ENCODE results near the gene DCDC1. TPM values are rescaled to one million over a fixed set of nuclear protein-coding genes. Genes with fewer than 3 reads are reported as not detected.
A peak's percentile ranks its signal among the peaks of the same experiment; 100 is the strongest.

DCDC1 gene
- total RNA-seq, 6 donors from 2014 or later, result 0.11 to 25.2 (median 3.3) TPM

GRCh38 chr11:30917266-30917665 lies 452.3 kb downstream of the DCDC1 start:
- Histone ChIP-seq H3K4me1 (peaks cover 0 to 4% (median 0%) of the 10 kb centered on the region in 4 donors), H3K27ac (no peak overlapping the region), H3K4me3 (no peak overlapping the region), H3K9me3 (no peaks in the 10 kb centered on the region), H3K36me3 (no peaks in the 10 kb centered on the region), H3K27me3 (no peaks in the 10 kb centered on the region)
- no peak for DNase-seq
- TF ChIP-seq EP300 (IDR thresholded peaks at IDR 0.05) (no peak), CTCF (IDR thresholded peaks at IDR 0.05) (no peak), POLR2AphosphoS5 (IDR thresholded peaks at IDR 0.05) (no peak), POLR2A (IDR thresholded peaks at IDR 0.05) (no peak)
- ATAC-seq (ENCODE audit: low FRiP score in 2 of 2), result no peak
- 86% methylated on average over 2 of the region's 2 CpGs for WGBS, 2 donors

GRCh38 chr11:30916764-30917163 lies 452.8 kb downstream of the DCDC1 start:
- Histone ChIP-seq H3K27ac (no peak overlapping the region), H3K4me3 (no peak overlapping the region), H3K9me3 (no peaks in the 10 kb centered on the region), H3K4me1 (peaks cover 0 to 4% (median 0%) of the 10 kb centered on the region in 4 donors), H3K36me3 (no peaks in the 10 kb centered on the region), H3K27me3 (no peaks in the 10 kb centered on the region)
- TF ChIP-seq POLR2A (IDR thresholded peaks at IDR 0.05), result no peak
- TF ChIP-seq POLR2AphosphoS5 (IDR thresholded peaks at IDR 0.05), result no peak
- DNase-seq (no peak), ATAC-seq (ENCODE audit: low FRiP score in 2 of 2) (no peak)
- WGBS, 2 donors, result 86 to 91% methylated on average over 4 of the region's 4 CpGs

- WGBS, 2 donors, result 27 to 28% methylated on average over 8 of the region's 8 CpGs
Observed at GRCh38 chr11:30914143-30914762, 455.3 kb downstream of the DCDC1 start.

GRCh38 chr11:30911247-30911646 lies 458.3 kb downstream of the DCDC1 start:
- no peak for TF ChIP-seq POLR2AphosphoS5 (IDR thresholded peaks at IDR 0.05)
- no peak for TF ChIP-seq EP300 (IDR thresholded peaks at IDR 0.05)
- TF ChIP-seq CTCF (IDR thresholded peaks at IDR 0.05), result no peak
- TF ChIP-seq POLR2A (IDR thresholded peaks at IDR 0.05), result no peak
- DNase-seq (no peak), ATAC-seq (ENCODE audit: low FRiP score in 2 of 2) (no peak)
- no peaks in the 10 kb centered on the region for H3K4me1 ChIP-seq
- H3K27ac ChIP-seq, result no peak overlapping the region
- no peaks in the 10 kb centered on the region for H3K36me3 ChIP-seq
- no peaks in the 10 kb centered on the region for H3K9me3 ChIP-seq
- H3K4me3 ChIP-seq, result no peak overlapping the region
- H3K27me3 ChIP-seq, result no peaks in the 10 kb centered on the region

More at GRCh38 chr11:30914143-30914762, 455.3 kb downstream of the DCDC1 start:
- ATAC-seq (ENCODE audit: low FRiP score in 2 of 2), result peak in 1 of 2 donors; percentile 66
- DNase-seq, result peak in 1 of 2 donors; percentile 77
- Histone ChIP-seq H3K36me3 (no peaks in the 10 kb centered on the region), H3K4me3 (no peak overlapping the region), H3K4me1 (no peaks in the 10 kb centered on the region), H3K9me3 (no peaks in the 10 kb centered on the region), H3K27ac (no peak overlapping the region), H3K27me3 (no peaks in the 10 kb centered on the region)
- TF ChIP-seq CTCF (IDR thresholded peaks at IDR 0.05), result peak in 1 of 6 experiments; percentile 17
- no peak for TF ChIP-seq EP300 (IDR thresholded peaks at IDR 0.05)
- TF ChIP-seq POLR2A (IDR thresholded peaks at IDR 0.05), result no peak
- TF ChIP-seq POLR2AphosphoS5 (IDR thresholded peaks at IDR 0.05), result no peak

- Histone ChIP-seq H3K9me3 (no peaks in the 10 kb centered on the region), H3K4me3 (no peak overlapping the region), H3K4me1 (no peaks in the 10 kb centered on the region), H3K27ac (no peak overlapping the region), H3K27me3 (no peaks in the 10 kb centered on the region), H3K36me3 (no peaks in the 10 kb centered on the region)
- 84 to 85% methylated on average over 1 of the region's 1 CpG for WGBS, 2 donors
- TF ChIP-seq EP300 (IDR thresholded peaks at IDR 0.05), result no peak
- TF ChIP-seq POLR2AphosphoS5 (IDR thresholded peaks at IDR 0.05), result no peak
- TF ChIP-seq POLR2A (IDR thresholded peaks at IDR 0.05), result no peak
- no peak for TF ChIP-seq CTCF (IDR thresholded peaks at IDR 0.05)
- DNase-seq (no peak), ATAC-seq (ENCODE audit: low FRiP score in 2 of 2) (no peak)
Observed at GRCh38 chr11:30908857-30909256, 460.7 kb downstream of the DCDC1 start.
